Measurements from ENCODE around the gene SMIM38.

Gene SMIM38

GRCh38 chr11:69201764-69202370 lies 46.1 kb downstream of the SMIM38 start:
- TF ChIP-seq, protein P1, sequence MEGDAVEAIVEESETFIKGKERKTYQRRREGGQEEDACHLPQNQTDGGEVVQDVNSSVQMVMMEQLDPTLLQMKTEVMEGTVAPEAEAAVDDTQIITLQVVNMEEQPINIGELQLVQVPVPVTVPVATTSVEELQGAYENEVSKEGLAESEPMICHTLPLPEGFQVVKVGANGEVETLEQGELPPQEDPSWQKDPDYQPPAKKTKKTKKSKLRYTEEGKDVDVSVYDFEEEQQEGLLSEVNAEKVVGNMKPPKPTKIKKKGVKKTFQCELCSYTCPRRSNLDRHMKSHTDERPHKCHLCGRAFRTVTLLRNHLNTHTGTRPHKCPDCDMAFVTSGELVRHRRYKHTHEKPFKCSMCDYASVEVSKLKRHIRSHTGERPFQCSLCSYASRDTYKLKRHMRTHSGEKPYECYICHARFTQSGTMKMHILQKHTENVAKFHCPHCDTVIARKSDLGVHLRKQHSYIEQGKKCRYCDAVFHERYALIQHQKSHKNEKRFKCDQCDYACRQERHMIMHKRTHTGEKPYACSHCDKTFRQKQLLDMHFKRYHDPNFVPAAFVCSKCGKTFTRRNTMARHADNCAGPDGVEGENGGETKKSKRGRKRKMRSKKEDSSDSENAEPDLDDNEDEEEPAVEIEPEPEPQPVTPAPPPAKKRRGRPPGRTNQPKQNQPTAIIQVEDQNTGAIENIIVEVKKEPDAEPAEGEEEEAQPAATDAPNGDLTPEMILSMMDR (IDR thresholded peaks at IDR 0.05): no peak
- TF ChIP-seq ZFX (IDR thresholded peaks at IDR 0.05; ENCODE audit: borderline replicate concordance): no peak
- H3K27ac ChIP-seq: no peak overlapping the region

DNA sequence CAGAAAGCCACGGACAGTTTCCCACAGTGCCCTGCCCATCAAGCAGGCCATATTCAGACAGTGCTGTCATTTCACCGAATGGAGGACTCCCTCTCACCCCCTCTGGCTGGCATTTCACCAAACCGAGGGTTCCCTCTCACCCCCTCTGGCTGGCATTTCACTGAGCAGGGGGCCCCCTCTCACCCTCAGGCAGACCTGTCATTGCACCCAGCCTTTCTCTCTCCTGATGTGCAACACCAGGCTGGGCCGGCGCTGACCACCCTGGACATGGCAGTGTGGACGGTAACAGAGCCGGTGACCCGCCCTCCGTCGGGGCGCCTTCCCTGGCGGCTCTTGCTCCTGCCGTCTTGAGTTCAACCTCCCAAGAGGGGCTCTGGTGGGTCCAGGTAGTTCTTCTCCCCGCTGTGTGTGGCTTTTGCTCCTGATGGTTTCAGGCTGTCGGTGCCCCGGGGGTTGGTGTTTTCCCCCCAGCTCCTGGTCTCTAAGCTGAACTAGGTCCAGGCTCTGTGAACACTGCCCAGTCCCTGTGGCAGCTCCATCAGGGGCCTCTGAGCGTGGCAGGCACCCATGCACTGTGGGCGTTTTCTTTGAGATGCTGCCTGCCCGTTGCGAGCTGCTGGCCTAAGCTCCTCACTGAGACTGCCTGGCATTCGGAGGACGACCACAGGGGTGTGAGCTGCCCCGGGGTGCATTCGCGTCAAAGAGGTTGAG lies 46.9 kb downstream of the SMIM38 start:
- TF ChIP-seq, protein P1 (IDR thresholded peaks at IDR 0.05): no peak
- no peak for TF ChIP-seq ZFX (IDR thresholded peaks at IDR 0.05; ENCODE audit: borderline replicate concordance)
- H3K27ac ChIP-seq: no peak overlapping the region

DNA sequence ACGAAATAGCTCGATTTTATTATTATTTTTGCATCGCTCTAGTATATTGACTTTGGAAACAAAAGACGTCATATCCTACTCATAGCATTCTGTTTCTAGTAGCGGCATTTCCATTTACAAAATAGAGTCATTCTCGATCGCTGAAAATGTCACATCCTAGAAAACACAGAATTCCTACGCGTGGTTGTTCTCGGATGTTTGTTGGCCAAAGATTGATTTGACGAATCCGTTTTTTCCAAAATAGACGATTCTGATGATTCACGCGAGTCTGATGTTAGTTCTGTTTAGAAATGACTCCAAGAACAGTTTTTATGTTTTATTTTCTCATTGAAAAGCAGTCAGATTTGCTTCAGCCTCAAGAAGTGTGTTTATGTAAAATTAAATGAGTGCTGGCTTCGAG lies 47.6 kb downstream of the SMIM38 start:
- TF ChIP-seq, protein P1 (IDR thresholded peaks at IDR 0.05): no peak
- TF ChIP-seq ZFX (IDR thresholded peaks at IDR 0.05; ENCODE audit: borderline replicate concordance): no peak
- no peak overlapping the region for H3K27ac ChIP-seq

DNA sequence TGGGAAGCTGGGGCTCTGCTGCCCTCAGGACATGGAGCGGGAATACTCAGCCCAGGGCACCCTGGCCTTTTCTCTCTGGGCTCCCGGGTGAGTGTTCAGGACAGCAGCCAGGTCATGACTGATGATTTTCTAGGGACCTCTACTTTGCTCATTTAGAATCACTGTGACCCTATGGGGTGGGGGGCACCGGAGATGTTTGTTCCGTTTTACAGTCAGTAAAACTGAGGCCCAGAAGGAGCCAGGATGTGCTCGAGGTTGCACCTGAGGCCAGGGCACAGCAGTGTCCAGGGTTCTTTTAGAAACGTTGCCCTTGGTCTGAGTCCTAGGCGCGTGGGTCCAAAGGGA lies 48.1 kb downstream of the SMIM38 start:
- no peak overlapping the region for H3K27ac ChIP-seq
- no peak for TF ChIP-seq ZFX (IDR thresholded peaks at IDR 0.05; ENCODE audit: borderline replicate concordance)
- TF ChIP-seq, protein P1 (IDR thresholded peaks at IDR 0.05): no peak

GRCh38 chr11:69204246-69204940 lies 48.7 kb downstream of the SMIM38 start:
- H3K27ac ChIP-seq: no peak overlapping the region
- TF ChIP-seq, protein P1 (IDR thresholded peaks at IDR 0.05): no peak
- no peak for TF ChIP-seq ZFX (IDR thresholded peaks at IDR 0.05; ENCODE audit: borderline replicate concordance)

DNA sequence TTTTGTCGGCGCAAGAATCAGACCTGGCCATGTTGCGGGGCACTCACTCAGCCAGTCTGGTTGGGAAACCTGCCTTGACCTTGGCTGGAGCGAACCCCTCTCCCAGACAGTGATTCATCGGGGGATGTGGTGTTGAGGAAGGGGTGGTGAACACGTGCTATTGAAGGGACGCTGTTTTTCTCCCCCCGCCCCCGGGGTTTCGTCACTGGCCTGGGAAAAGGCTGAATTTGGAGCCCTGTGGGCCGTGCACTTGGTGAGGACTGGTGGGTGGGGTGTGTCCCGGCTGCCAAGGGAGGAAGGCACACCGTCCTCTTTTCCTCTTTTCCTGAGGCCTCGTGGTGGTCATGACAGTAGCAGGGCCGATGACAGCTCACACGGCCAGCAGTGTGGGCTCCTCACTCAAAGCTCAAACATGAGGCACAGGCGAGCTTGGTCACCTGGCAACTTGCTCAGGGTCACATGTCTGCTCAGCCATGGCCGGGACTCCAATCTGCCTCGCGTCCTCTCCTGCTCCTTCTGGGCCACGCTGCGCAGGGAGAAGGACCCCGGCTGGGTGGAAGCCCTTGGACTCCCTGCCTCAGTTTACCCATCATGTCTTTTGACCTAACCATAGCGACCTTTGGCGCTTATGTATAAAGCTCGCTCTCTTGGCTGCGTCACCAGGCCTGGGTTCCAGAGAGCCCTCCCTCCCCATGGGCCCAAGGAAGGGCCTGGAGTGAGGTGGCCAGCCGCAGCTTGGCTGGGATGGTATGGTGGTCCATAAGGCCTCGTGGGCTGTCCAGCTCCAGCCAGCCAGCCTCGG lies 49.4 kb downstream of the SMIM38 start:
- H3K27ac ChIP-seq: no peak overlapping the region

More for the DNA sequence above, 49.4 kb downstream of the SMIM38 start:
- no peak for TF ChIP-seq ZFX (IDR thresholded peaks at IDR 0.05; ENCODE audit: borderline replicate concordance)
- TF ChIP-seq, protein P1 (IDR thresholded peaks at IDR 0.05): no peak
